C4-2B (cell line): ENCODE data around the gene SRL.

Source experiments
- H3K27ac ChIP-seq: fragments of 450-650 bp; 2 replicates; pipeline ENCODE4 v1.5.1; 2017
- CTCF ChIP-seq: fragments of 450-650 bp; conservative IDR thresholded peaks from 2 replicates; pipeline ENCODE4 v1.5.1; 2017; ENCODE audit warnings: mild to moderate bottlenecking
- ZFX ChIP-seq: fragments of 450-650 bp; IDR thresholded peaks from 2 replicates; pipeline ENCODE4 v1.6.1; 2017

Gene SRL

DNA sequence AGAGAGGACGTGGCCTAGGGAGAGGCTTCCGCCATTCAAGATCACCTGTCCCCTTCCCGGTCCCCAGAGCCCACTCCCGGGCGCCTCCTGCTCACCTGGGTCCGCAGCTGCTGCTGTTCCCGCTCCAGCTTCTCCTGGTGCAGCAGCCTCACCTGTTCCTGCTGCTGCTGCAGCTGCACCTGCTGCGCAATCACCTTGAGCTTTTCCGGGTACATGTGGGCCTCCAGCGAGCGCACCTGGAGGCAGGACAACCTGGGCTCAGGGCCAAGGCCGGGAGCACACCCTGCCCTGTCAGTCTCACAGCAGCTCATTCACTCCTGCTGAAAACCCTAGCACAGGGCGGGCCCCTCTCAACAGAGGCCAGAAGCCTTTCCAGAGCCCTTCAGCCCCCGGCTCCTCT is 18.5 kb upstream of the SRL start:
- peak overlapping the region; percentile 27 for H3K27ac ChIP-seq
- TF ChIP-seq CTCF (no peak), ZFX (no peak)

DNA sequence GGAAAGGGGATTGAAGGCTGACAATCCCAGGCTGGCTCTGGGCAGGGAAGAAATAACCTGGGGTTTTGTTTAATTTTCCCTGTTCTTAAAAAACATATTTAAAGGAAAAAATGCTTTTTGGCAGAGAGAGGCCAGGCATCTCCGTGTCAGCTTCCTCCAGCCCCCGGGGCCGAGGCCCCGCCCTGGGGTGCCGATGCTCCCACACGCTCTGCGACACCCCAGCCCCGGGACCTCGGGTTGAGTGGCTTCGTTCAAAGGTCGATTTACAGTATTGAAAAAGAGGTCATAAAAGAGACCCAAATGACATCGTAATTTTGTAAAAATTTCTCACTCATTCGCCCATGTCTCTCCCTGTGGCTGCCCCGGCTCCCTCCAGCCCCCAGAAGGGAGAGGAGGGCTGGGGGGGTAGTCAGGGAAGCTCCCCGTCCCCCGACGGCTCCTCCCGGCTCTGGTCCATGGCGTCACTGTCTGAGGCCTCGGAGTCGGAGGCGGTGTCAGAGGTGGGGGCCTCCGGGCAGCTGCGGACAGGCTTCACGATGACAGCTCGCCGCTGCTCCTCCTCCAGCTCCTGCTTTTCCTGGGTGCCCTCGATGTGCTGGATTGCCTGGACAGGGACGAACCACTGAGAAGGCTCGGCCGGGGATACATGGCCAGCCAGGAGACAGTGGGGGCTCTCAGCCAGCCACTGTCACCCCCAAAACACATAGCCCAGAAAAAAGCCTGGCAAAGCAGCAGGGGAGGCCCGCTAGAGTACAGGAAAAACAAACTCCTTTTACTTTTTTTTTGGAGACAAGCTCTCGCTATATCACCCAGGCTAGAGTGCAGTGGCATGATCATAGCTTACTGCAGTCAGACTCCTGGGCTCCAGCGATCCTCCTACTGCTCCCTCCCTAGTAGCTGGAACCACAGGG is 16.0 kb upstream of the SRL start:
- TF ChIP-seq CTCF, result no peak
- no peak for TF ChIP-seq ZFX
- H3K27ac ChIP-seq, result no peak overlapping the region

- TF ChIP-seq ZFX (peak; percentile 78; the same call in 1 of the 2 replicates), CTCF (no peak; the same call in 1 of the 2 replicates)
- H3K27ac ChIP-seq, result peak overlapping the region; percentile 78
These were observed 11.7 kb upstream of the SRL start for GRCh38 chr16:4253394-4254150.

DNA sequence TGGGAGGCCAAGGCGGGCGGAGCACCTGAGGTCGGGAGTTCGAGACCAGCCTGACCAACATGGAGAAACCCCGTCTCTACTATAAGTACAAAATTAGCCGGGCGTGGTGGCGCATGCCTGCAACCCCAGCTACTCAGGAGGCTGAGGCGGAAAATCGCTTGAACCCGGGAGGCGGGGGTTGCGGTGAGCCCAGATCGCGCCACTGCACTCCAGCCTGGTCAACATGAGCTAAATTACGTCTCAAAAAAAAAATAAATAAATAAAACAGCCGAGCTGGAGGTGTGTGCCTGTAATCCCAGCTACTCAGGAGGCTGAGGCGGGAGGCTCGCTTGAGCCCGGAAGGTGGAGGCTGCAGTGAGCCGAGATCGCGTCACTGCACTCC is 11.1 kb upstream of the SRL start:
- H3K27ac ChIP-seq, result peak overlapping the region; percentile 78

- TF ChIP-seq ZFX (no peak), CTCF (no peak)
- no peak overlapping the region for H3K27ac ChIP-seq
These were observed 7.8 kb upstream of the SRL start for GRCh38 chr16:4249530-4250308.

DNA sequence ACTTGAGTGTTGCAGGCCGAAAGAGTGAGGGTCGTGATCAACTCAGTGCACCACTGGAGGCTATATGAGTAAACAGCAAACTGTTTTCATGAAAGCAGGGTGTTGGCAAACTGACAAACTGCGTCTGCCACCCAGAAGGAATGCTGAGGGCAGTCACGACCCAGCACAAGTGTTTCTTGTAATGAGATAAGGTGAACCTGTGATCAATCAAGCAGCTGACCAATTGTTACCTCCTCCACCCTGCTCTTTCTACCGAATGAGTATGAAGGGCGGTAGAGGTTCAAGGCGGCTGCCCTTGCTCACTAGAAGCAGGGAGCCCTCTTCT is 5.5 kb upstream of the SRL start:
- no peak overlapping the region for H3K27ac ChIP-seq
- TF ChIP-seq ZFX (no peak), CTCF (no peak)

- H3K27ac ChIP-seq, result no peak overlapping the region
- no peak for TF ChIP-seq ZFX
- TF ChIP-seq CTCF, result no peak
These were observed 5.0 kb upstream of the SRL start for GRCh38 chr16:4246777-4247459.
